Measurements from ENCODE around the gene TRA2A. TPM values are rescaled to one million over a fixed set of nuclear protein-coding genes. Genes with fewer than 3 reads are reported as not detected.

Gene TRA2A
- total and polyA plus RNA-seq, 2 of the 13 experiments (the other 11 are each of a cell fraction or from before 2014, with no cell fraction given) = 39.1 to 41.6 TPM

DNA sequence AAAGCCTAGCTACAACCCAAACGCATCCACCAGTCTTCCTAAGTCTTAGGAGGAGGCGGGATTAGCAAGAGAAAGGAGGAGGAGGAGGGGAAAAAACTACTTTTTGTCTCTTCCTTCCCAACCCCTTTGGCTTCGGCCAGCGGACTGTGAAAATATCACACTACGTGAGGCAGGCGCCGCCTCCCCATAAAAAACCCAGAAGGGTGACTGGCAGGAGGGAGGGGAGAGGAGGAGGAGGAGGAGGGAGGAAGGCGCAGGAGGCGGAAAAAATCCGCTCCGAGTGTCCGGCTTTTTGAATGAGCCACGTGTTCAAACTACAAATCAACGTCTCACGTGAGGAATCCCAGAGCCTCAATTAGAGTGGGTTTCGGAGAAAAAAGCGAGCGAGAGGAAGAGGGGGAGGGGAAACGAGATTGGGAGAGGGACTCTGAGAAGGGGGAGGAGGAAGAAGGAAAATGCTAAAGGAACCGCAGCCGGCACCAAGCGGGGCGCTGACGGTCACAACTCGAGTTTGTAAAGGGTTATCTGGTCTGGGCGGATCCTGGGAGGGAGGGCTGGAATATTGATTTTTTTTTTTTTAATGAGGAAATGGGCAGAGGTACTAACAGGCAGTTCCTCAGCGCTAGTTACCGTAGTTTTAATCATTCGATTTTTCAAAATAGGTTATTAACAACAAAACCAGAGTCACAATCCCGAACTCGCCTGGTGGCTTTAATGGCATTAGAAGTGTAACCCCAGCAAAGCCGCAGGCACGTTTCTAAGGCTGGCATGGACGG lies 61.3 kb downstream of the TRA2A start, which contains the start of gene IGF2BP3 (continued):
- TF ChIP-seq ZNF101 (CRISPR knock-in tag; IDR thresholded peaks at IDR 0.05; ENCODE audit: borderline replicate concordance, low read depth) = no peak
- TF ChIP-seq, protein P1, sequence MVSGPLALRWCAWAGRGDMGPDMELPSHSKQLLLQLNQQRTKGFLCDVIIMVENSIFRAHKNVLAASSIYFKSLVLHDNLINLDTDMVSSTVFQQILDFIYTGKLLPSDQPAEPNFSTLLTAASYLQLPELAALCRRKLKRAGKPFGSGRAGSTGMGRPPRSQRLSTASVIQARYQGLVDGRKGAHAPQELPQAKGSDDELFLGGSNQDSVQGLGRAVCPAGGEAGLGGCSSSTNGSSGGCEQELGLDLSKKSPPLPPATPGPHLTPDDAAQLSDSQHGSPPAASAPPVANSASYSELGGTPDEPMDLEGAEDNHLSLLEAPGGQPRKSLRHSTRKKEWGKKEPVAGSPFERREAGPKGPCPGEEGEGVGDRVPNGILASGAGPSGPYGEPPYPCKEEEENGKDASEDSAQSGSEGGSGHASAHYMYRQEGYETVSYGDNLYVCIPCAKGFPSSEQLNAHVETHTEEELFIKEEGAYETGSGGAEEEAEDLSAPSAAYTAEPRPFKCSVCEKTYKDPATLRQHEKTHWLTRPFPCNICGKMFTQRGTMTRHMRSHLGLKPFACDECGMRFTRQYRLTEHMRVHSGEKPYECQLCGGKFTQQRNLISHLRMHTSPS (CRISPR knock-in tag; IDR thresholded peaks at IDR 0.05; ENCODE audit: low read depth) = peak; percentile 21; the same call in 1 of the 2 replicates
- peak; percentile 64 for TF ChIP-seq TAF1 (CRISPR knock-in tag; IDR thresholded peaks at IDR 0.05)
- TF ChIP-seq MED1 (CRISPR knock-in tag; IDR thresholded peaks at IDR 0.05) = 0 out of 2 replicates have a peak, but pooled peaks have one; percentile 35
- 0 out of 2 replicates have a peak, but pooled peaks have one; percentile 6 for TF ChIP-seq SP4 (CRISPR knock-in tag; IDR thresholded peaks at IDR 0.05)
- TF ChIP-seq ZNF891 (CRISPR knock-in tag; IDR thresholded peaks at IDR 0.05) = no peak
- no peak for TF ChIP-seq MYNN (CRISPR knock-in tag; IDR thresholded peaks at IDR 0.05; ENCODE audit: low read depth)
- peak; percentile 61; the same call in 1 of the 2 replicates for TF ChIP-seq ZC3H4 (CRISPR knock-in tag; IDR thresholded peaks at IDR 0.05; ENCODE audit: borderline replicate concordance)
- TF ChIP-seq HNRNPK (IDR thresholded peaks at IDR 0.05; ENCODE audit: low read depth, low read length, poor library complexity, severe bottlenecking) = peak; percentile 91
- peak; percentile 13; the same call in 1 of the 2 replicates for TF ChIP-seq ZNF788 (CRISPR knock-in tag; IDR thresholded peaks at IDR 0.05; ENCODE audit: borderline replicate concordance)
- TF ChIP-seq POLR2A (IDR thresholded peaks at IDR 0.05; ENCODE audit: insufficient read depth in 1 of 2, low read depth in 2 of 2, low read length in 2 of 2) = peak in 1 of 2 experiments; percentile 69; a peak in 2 of 4 replicates
- peak; percentile 15; the same call in 1 of the 2 replicates for TF ChIP-seq NR2F2 (IDR thresholded peaks at IDR 0.05; ENCODE audit: borderline replicate concordance, low read depth)
- peak in 1 of 2 experiments; percentile 15; a peak in 1 of 4 replicates for TF ChIP-seq EP300 (IDR thresholded peaks at IDR 0.05; ENCODE audit: low read depth in 2 of 2, low read length in 2 of 2)
- TF ChIP-seq EP300 (CRISPR knock-in tag; IDR thresholded peaks at IDR 0.05; ENCODE audit: borderline replicate concordance) = no peak
- TF ChIP-seq, protein P2, sequence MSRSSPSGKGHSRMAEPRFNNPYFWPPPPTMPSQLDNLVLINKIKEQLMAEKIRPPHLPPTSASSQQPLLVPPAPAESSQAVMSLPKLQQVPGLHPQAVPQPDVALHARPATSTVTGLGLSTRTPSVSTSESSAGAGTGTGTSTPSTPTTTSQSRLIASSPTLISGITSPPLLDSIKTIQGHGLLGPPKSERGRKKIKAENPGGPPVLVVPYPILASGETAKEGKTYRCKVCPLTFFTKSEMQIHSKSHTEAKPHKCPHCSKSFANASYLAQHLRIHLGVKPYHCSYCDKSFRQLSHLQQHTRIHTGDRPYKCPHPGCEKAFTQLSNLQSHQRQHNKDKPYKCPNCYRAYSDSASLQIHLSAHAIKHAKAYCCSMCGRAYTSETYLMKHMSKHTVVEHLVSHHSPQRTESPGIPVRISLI (CRISPR knock-in tag; IDR thresholded peaks at IDR 0.05; ENCODE audit: borderline replicate concordance) = peak; percentile 85
- TF ChIP-seq NAIF1 (CRISPR knock-in tag; IDR thresholded peaks at IDR 0.05; ENCODE audit: borderline replicate concordance) = peak; percentile 61; the same call in 1 of the 2 replicates
- TF ChIP-seq CREB1 (IDR thresholded peaks at IDR 0.05) = no peak
- TF ChIP-seq CREB1 (CRISPR knock-in tag; IDR thresholded peaks at IDR 0.05) = peak; percentile 73
- TF ChIP-seq USF2 (IDR thresholded peaks at IDR 0.05; ENCODE audit: low read depth, low read length) = peak; percentile 67
- peak; percentile 69; the same call in 1 of the 2 replicates for TF ChIP-seq USF2 (CRISPR knock-in tag; IDR thresholded peaks at IDR 0.05; ENCODE audit: borderline replicate concordance)
- peak; percentile 68 for TF ChIP-seq XRCC5 (optimal IDR thresholded peaks at IDR 0.05; ENCODE audit: low read length)
- TF ChIP-seq MAZ (IDR thresholded peaks at IDR 0.05; ENCODE audit: borderline replicate concordance, low read depth, low read length) = peak; percentile 91; the same call in 1 of the 2 replicates
- TF ChIP-seq MAZ (CRISPR knock-in tag; IDR thresholded peaks at IDR 0.05; ENCODE audit: low read depth) = peak; percentile 33
- peak; percentile 83 for TF ChIP-seq TBX2 (CRISPR knock-in tag; IDR thresholded peaks at IDR 0.05; ENCODE audit: borderline replicate concordance)
- TF ChIP-seq GATAD2A (CRISPR knock-in tag; IDR thresholded peaks at IDR 0.05) = peak; percentile 47
- no peak for TF ChIP-seq SRSF9 (IDR thresholded peaks at IDR 0.05; ENCODE audit: borderline replicate concordance, insufficient read depth, low read depth, low read length, poor library complexity, severe bottlenecking)

Data from HepG2 (cell line).